ENCODE data around the gene ZP4.
"Not testable (repeated sequence)": the region's sequence is repeated elsewhere in the genome, so short reads cannot be mapped to it uniquely, and the experiment has no call there.

The ZP4 gene

DNA sequence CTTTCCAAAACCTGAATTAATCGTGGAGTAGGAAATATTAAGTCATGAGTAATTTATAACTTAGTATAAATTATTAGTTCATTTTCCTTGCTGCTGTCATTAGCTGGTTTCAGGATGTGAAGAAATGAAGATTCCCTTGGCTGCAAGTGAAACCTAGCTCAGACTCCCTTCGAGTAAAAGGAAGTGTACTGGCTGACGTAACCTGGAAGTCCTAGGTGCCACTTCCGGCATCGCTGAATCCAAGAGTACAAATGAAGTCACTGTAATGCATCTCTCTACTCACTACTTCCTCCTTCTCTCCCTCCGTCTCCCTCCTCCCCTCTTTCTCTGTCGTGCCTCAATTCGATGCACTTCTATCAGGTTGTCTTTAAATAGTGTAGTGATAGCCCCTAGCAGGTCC is 28.8 kb downstream of the ZP4 start:
- H3K4me1 ChIP-seq (ENCODE audit: control insufficient read depth, insufficient read depth, low read length) = no peaks in the 10 kb centered on the region
- no peaks in the 10 kb centered on the region for H3K27me3 ChIP-seq (ENCODE audit: control insufficient read depth, insufficient read depth, low read length, poor library complexity, severe bottlenecking)
- no peak overlapping the region for H3K4me3 ChIP-seq (ENCODE audit: insufficient read depth, low read depth, low read length)
- no peaks in the 10 kb centered on the region for H3K36me3 ChIP-seq (ENCODE audit: control insufficient read depth, insufficient read depth, low read length)
- no peaks in the 10 kb centered on the region for H3K9me3 ChIP-seq (ENCODE audit: control insufficient read depth, low read length)
- no peak overlapping the region for H3K27ac ChIP-seq (ENCODE audit: insufficient read depth, low read depth, low read length, poor library complexity, severe bottlenecking)
- WGBS, 2 experiments = 86 to 88% methylated on average over 7 to 8 of the region's 8 CpGs

DNA sequence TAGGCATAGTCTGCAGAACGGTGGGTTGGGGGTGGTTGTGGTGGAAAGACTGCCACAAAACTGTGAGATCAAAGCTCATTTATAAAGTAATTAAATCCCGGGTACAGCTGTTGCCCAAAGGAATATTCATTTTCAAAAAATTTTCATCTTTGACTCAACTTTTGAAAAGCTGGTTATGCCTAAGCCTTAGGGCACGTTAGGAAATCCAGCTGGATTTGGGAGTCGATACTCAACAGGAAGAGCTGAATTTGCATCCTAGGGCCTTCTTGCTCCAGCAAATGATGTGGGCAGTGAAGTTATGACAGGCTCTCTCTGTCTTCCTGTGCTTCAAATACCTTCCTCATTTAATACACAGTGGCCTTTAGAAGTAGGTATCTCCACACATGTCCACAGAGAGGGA is 31.7 kb downstream of the ZP4 start:
- Histone ChIP-seq H3K9me3 (ENCODE audit: control insufficient read depth, low read length) (no peaks in the 10 kb centered on the region), H3K4me3 (ENCODE audit: insufficient read depth, low read depth, low read length) (no peak overlapping the region), H3K36me3 (ENCODE audit: control insufficient read depth, insufficient read depth, low read length) (no peaks in the 10 kb centered on the region), H3K4me1 (ENCODE audit: control insufficient read depth, insufficient read depth, low read length) (no peaks in the 10 kb centered on the region), H3K27ac (ENCODE audit: insufficient read depth, low read depth, low read length, poor library complexity, severe bottlenecking) (no peak overlapping the region), H3K27me3 (ENCODE audit: control insufficient read depth, insufficient read depth, low read length, poor library complexity, severe bottlenecking) (no peaks in the 10 kb centered on the region)
- 91 to 95% methylated on average over 4 of the region's 4 CpGs for WGBS, 2 experiments

DNA sequence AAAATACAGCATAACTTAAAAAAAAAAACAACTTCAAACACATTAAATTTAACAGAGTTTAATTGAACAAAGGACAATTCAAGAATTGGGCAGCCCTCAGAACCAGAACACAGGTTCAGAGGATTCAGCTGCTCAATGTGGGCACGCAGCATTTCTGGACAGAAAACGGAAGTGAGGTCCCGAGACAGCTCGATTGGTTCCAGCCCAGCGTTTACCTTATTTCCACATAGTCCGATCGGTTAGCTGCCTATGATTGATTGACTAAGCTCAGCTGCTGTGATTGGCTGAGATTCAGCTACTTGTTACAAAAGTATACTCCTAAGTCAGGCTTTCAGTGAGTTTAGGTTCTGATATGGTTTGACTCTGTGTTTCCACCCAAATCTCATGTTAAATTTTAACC is 33.3 kb downstream of the ZP4 start:
- Histone ChIP-seq H3K9me3 (ENCODE audit: control insufficient read depth, low read length) (no peaks in the 10 kb centered on the region), H3K27me3 (ENCODE audit: control insufficient read depth, insufficient read depth, low read length, poor library complexity, severe bottlenecking) (no peaks in the 10 kb centered on the region), H3K27ac (ENCODE audit: insufficient read depth, low read depth, low read length, poor library complexity, severe bottlenecking) (no peak overlapping the region), H3K4me1 (ENCODE audit: control insufficient read depth, insufficient read depth, low read length) (no peaks in the 10 kb centered on the region), H3K4me3 (ENCODE audit: insufficient read depth, low read depth, low read length) (no peak overlapping the region), H3K36me3 (ENCODE audit: control insufficient read depth, insufficient read depth, low read length) (no peaks in the 10 kb centered on the region)
- WGBS, 2 experiments = 90 to 93% methylated on average over 7 of the region's 7 CpGs

DNA sequence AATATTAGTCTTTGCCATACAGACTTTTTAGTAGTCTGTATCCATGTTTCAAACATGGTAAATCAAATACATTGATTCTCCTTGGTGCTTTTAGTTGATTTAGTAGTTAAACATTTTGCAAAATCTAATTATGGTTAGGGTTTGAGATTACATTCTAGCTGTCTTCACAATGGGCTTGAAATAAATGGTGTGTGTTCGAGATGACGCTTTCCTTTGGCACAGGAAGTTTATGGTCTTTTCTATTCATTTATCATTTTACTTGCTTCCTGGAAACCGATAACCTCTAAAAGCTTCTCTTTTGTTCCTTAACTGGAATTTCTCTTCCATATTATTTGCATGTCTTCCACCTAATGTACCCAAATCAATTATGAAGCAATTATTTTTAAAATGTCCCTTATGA is 38.4 kb downstream of the ZP4 start:
- Histone ChIP-seq H3K4me3 (ENCODE audit: insufficient read depth, low read depth, low read length) (no peak overlapping the region), H3K36me3 (ENCODE audit: control insufficient read depth, insufficient read depth, low read length) (no peaks in the 10 kb centered on the region), H3K27ac (ENCODE audit: insufficient read depth, low read depth, low read length, poor library complexity, severe bottlenecking) (no peak overlapping the region), H3K27me3 (ENCODE audit: control insufficient read depth, insufficient read depth, low read length, poor library complexity, severe bottlenecking) (no peaks in the 10 kb centered on the region), H3K4me1 (ENCODE audit: control insufficient read depth, insufficient read depth, low read length) (no peaks in the 10 kb centered on the region), H3K9me3 (ENCODE audit: control insufficient read depth, low read length) (no peaks in the 10 kb centered on the region)
- WGBS, 2 experiments = 87 to 100% methylated on average over 2 to 3 of the region's 3 CpGs

DNA sequence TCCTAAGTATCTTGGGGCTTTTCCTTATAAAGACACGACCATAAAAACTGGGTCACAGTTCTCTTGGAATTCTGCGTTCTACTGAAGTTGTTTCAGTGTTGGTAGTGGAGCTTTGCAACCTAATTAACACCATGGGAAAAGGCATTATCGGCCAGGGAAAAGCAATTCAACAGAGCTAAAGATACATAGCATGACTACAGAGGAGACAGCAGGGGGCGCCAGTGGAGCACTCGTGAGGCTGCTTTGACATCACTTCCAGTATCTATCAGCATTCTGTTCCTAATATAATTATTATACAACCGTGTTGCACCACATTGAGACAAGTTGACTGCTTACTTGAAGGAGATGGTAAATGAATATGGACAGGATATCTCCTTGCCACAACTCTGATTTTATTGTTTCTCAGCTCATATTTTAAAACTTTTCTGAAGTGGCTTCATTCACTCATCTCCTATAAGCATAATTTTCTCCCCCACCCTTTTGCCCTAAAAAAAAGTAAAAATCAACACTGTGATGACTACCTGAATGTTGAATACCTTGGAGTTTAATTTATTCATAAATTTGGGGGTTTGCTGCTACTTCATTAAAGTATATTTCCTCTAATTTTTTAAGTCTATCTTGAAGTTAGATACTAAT is 39.4 kb downstream of the ZP4 start:
- H3K36me3 ChIP-seq (ENCODE audit: control insufficient read depth, insufficient read depth, low read length) = no peaks in the 10 kb centered on the region
- H3K4me3 ChIP-seq (ENCODE audit: insufficient read depth, low read depth, low read length) = no peak overlapping the region
- 12 to 16% methylated on average over 4 to 6 of the region's 6 CpGs for WGBS, 2 experiments
- H3K27ac ChIP-seq (ENCODE audit: insufficient read depth, low read depth, low read length, poor library complexity, severe bottlenecking) = no peak overlapping the region
- H3K4me1 ChIP-seq (ENCODE audit: control insufficient read depth, insufficient read depth, low read length) = no peaks in the 10 kb centered on the region
- H3K9me3 ChIP-seq (ENCODE audit: control insufficient read depth, low read length) = no peaks in the 10 kb centered on the region
- no peaks in the 10 kb centered on the region for H3K27me3 ChIP-seq (ENCODE audit: control insufficient read depth, insufficient read depth, low read length, poor library complexity, severe bottlenecking)

DNA sequence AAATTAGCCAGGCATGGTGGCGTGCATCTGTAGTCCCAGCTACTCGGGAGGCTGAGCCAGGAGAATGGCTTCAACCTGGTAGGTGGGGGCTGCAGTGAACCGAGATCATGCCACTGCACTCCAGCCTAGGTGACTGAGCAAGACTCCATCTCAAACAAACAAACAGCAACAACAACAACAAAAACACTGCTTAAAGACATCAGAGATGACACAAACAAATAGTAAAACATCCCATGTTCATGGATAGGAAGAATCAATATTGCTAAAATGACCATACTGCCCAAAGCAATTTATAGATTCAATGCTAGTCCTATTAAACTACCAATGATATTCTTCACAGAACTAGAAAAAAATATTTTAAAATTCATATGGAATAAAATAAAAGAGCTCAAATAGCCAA is 47.2 kb downstream of the ZP4 start:
- WGBS, 2 experiments = 87 to 94% methylated on average over 3 of the region's 3 CpGs
- H3K4me1 ChIP-seq (ENCODE audit: control insufficient read depth, insufficient read depth, low read length); H3K4me3 ChIP-seq (ENCODE audit: insufficient read depth, low read depth, low read length); H3K27me3 ChIP-seq (ENCODE audit: control insufficient read depth, insufficient read depth, low read length, poor library complexity, severe bottlenecking); H3K9me3 ChIP-seq (ENCODE audit: control insufficient read depth, low read length); H3K27ac ChIP-seq (ENCODE audit: insufficient read depth, low read depth, low read length, poor library complexity, severe bottlenecking); H3K36me3 ChIP-seq (ENCODE audit: control insufficient read depth, insufficient read depth, low read length): not testable (repeated sequence)

DNA sequence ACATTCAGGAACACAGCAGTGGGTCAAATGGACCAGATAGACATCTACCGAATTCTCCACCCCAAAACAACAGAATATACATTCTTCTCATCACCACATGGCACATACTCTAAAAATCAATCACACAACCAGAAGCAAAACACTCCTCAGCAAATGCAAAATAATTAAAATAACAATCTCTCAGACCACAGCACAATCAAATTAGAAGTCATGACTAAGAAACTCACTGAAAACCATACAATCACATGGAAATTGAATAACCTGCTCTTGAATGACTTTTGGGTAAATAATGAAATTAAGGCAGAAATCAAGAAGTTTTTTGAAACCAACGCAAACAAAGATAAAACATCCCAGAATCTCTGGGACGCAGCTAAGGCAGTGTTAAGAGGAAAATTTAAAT is 49.2 kb downstream of the ZP4 start:
- Histone ChIP-seq H3K4me3 (ENCODE audit: insufficient read depth, low read depth, low read length) (no peak overlapping the region), H3K36me3 (ENCODE audit: control insufficient read depth, insufficient read depth, low read length) (no peaks in the 10 kb centered on the region), H3K27ac (ENCODE audit: insufficient read depth, low read depth, low read length, poor library complexity, severe bottlenecking) (no peak overlapping the region), H3K9me3 (ENCODE audit: control insufficient read depth, low read length) (no peaks in the 10 kb centered on the region), H3K27me3 (ENCODE audit: control insufficient read depth, insufficient read depth, low read length, poor library complexity, severe bottlenecking) (no peaks in the 10 kb centered on the region), H3K4me1 (ENCODE audit: control insufficient read depth, insufficient read depth, low read length) (no peaks in the 10 kb centered on the region)
- 54 to 100% methylated on average over 1 to 3 of the region's 3 CpGs for WGBS, 2 experiments

DNA sequence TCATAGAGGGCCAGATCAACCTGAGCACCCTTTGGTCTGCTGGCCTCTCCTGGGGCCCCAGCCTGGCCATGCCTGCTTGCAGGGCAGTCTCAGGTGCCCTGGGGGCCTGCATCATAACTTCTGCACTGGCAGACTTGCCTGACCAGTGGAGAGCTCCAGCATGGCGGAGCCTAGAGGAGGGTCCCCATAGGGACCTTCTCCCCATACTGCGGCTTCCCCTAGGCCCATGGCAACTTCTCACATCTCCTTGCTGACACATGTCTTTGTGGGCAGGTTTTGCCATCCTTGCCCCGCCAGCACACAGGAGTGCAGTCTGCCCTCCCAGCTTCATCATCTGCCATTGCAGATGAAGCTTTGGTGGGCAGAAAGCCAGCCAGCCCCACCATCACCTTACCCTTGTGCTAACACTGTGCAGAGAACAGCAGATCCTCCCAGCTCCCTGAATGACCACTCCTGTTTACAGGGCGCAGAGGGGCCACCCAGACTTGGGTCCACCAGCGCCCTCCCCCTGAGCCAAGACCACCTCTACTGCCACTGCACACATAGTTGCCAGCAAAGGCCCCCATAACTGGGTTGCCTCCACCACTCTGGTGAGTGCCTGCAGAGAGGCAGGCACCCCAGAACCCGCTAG is 51.7 kb downstream of the ZP4 start:
- WGBS, 2 experiments = 90 to 96% methylated on average over 6 of the region's 6 CpGs
- no peaks in the 10 kb centered on the region for H3K27me3 ChIP-seq (ENCODE audit: control insufficient read depth, insufficient read depth, low read length, poor library complexity, severe bottlenecking)
- no peak overlapping the region for H3K4me3 ChIP-seq (ENCODE audit: insufficient read depth, low read depth, low read length)
- no peaks in the 10 kb centered on the region for H3K9me3 ChIP-seq (ENCODE audit: control insufficient read depth, low read length)
- no peaks in the 10 kb centered on the region for H3K36me3 ChIP-seq (ENCODE audit: control insufficient read depth, insufficient read depth, low read length)
- H3K4me1 ChIP-seq (ENCODE audit: control insufficient read depth, insufficient read depth, low read length) = no peaks in the 10 kb centered on the region
- H3K27ac ChIP-seq (ENCODE audit: insufficient read depth, low read depth, low read length, poor library complexity, severe bottlenecking) = no peak overlapping the region

DNA sequence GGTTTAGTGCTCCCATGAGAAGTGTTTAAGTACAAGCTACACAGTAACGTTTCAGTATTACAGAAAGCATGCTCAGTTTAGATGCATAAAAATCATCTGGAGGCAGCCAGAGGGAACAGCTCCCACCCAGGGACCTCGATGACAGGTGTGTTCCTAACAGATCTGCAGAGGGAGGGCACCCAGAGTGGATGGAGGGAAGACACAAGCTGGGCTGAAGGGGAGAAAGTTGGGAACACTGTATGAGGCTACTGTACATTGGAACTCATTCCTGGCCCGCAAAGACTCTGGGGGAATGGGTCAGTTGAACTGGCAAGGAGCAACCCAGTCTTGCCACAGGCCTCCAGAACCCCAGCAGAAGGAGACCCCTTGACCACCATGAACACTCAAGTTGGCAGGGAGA is 52.4 kb downstream of the ZP4 start:
- WGBS, 2 experiments = 58 to 61% methylated on average over 3 of the region's 3 CpGs
- Histone ChIP-seq H3K27me3 (ENCODE audit: control insufficient read depth, insufficient read depth, low read length, poor library complexity, severe bottlenecking) (no peaks in the 10 kb centered on the region), H3K27ac (ENCODE audit: insufficient read depth, low read depth, low read length, poor library complexity, severe bottlenecking) (no peak overlapping the region), H3K36me3 (ENCODE audit: control insufficient read depth, insufficient read depth, low read length) (no peaks in the 10 kb centered on the region), H3K9me3 (ENCODE audit: control insufficient read depth, low read length) (no peaks in the 10 kb centered on the region), H3K4me3 (ENCODE audit: insufficient read depth, low read depth, low read length) (no peak overlapping the region), H3K4me1 (ENCODE audit: control insufficient read depth, insufficient read depth, low read length) (no peaks in the 10 kb centered on the region)

DNA sequence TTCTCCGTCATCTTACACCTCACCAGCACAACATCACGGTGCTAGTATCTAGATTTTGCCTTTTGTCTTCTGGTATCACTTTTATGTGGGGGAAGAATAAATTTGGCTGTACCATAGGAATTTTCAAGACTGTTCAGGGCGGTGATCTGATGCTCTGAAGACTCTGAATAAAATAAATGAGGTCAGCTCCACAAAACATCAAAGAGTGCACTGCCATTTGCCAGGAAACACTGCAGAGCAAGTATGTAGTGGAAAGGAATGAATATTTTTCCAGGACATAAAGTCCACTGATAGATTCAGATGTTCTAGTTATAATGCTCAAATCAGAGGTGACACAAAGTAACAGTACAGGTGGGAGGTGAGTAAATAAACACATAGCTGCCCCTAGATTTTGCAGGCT is 56.3 kb downstream of the ZP4 start:
- Histone ChIP-seq H3K4me1 (ENCODE audit: control insufficient read depth, insufficient read depth, low read length) (no peaks in the 10 kb centered on the region), H3K27me3 (ENCODE audit: control insufficient read depth, insufficient read depth, low read length, poor library complexity, severe bottlenecking) (no peaks in the 10 kb centered on the region), H3K4me3 (ENCODE audit: insufficient read depth, low read depth, low read length) (no peak overlapping the region), H3K36me3 (ENCODE audit: control insufficient read depth, insufficient read depth, low read length) (no peaks in the 10 kb centered on the region), H3K9me3 (ENCODE audit: control insufficient read depth, low read length) (no peaks in the 10 kb centered on the region), H3K27ac (ENCODE audit: insufficient read depth, low read depth, low read length, poor library complexity, severe bottlenecking) (no peak overlapping the region)
- WGBS, 2 experiments = 94 to 98% methylated on average over 3 of the region's 3 CpGs
